Measurements from ENCODE around the gene CHIT1. TPM values are rescaled to one million over a fixed set of nuclear protein-coding genes. Genes with fewer than 3 reads are reported as not detected.

CHIT1 gene
- total RNA-seq, 2 experiments from 2014 or later: 1.9 to 3.6 TPM

GRCh38 chr1:203172184-203173010, 57.1 kb downstream of the CHIT1 start:
- no peaks in the 10 kb centered on the region for H3K4me1 ChIP-seq (ENCODE audit: insufficient read depth, low read length, poor library complexity, severe bottlenecking)
- intact Hi-C loops (cut with micrococcal nuclease; ENCODE audit: unreplicated experiment): loop anchor here (2.0 kb wide), 1 partner anchor 134 kb away; no protein-coding TSS in a partner anchor
- CTCF ChIA-PET (ENCODE audit: unreplicated experiment): interaction anchor here (1.1 kb wide), 1 partner anchor 35 kb away, joined by 4 read pairs; no protein-coding TSS in a partner anchor
- H4K20me1 ChIP-seq (ENCODE audit: insufficient read depth, low read length): no peaks in the 10 kb centered on the region
- DNase-seq (ENCODE audit: low spot score): peak; percentile 59
- no peaks in the 10 kb centered on the region for H3K9me2 ChIP-seq (ENCODE audit: insufficient read depth, low read length)
- POLR2A ChIA-PET: no interaction called here
- H3K79me2 ChIP-seq (ENCODE audit: insufficient read depth, low read depth, low read length): no peaks in the 10 kb centered on the region
- no TSS peak for BruUV-seq (replicated peaks)
- no peak overlapping the region for H2AFZ ChIP-seq (ENCODE audit: low read length)
- no peak overlapping the region for H3K4me3 ChIP-seq (ENCODE audit: low read depth, low read length, poor library complexity, severe bottlenecking)
- H3K4me2 ChIP-seq (ENCODE audit: low read length): no peak overlapping the region
- TF ChIP-seq EZH2phosphoT487 (IDR thresholded peaks at IDR 0.05; ENCODE audit: borderline replicate concordance, low read depth, low read length): no peak
- TF ChIP-seq CTCF (conservative IDR thresholded peaks at IDR 0.05; ENCODE audit: low read length): peak; percentile 80
- H3K9me3 ChIP-seq (ENCODE audit: low read length): no peaks in the 10 kb centered on the region
- no peaks in the 10 kb centered on the region for H3K36me3 ChIP-seq (ENCODE audit: insufficient read depth, low read length)
- no peak overlapping the region for H3K27ac ChIP-seq (ENCODE audit: low read depth, low read length, poor library complexity, severe bottlenecking)

GRCh38 chr1:203171341-203172183, 57.9 kb downstream of the CHIT1 start:
- Histone ChIP-seq H3K4me3 (ENCODE audit: low read depth, low read length, poor library complexity, severe bottlenecking) (no peak overlapping the region), H3K4me1 (ENCODE audit: insufficient read depth, low read length, poor library complexity, severe bottlenecking) (no peaks in the 10 kb centered on the region), H3K4me2 (ENCODE audit: low read length) (no peak overlapping the region), H3K9me3 (ENCODE audit: low read length) (no peaks in the 10 kb centered on the region), H3K27ac (ENCODE audit: low read depth, low read length, poor library complexity, severe bottlenecking) (no peak overlapping the region), H3K79me2 (ENCODE audit: insufficient read depth, low read depth, low read length) (no peaks in the 10 kb centered on the region), H2AFZ (ENCODE audit: low read length) (no peak overlapping the region), H3K9me2 (ENCODE audit: insufficient read depth, low read length) (no peaks in the 10 kb centered on the region), H3K36me3 (ENCODE audit: insufficient read depth, low read length) (no peaks in the 10 kb centered on the region), H4K20me1 (ENCODE audit: insufficient read depth, low read length) (no peaks in the 10 kb centered on the region)
- CTCF ChIA-PET (ENCODE audit: unreplicated experiment): interaction anchor here (0.6 kb wide), 1 partner anchor 420 kb away, joined by 3 read pairs; no protein-coding TSS in a partner anchor
- no TSS peak for BruUV-seq (replicated peaks)
- DNase-seq (ENCODE audit: low spot score): no peak
- intact Hi-C loops (cut with micrococcal nuclease; ENCODE audit: unreplicated experiment): loop anchor here (2.0 kb wide), 1 partner anchor 133 kb away; no protein-coding TSS in a partner anchor
- POLR2A ChIA-PET: no interaction called here
- TF ChIP-seq EZH2phosphoT487 (IDR thresholded peaks at IDR 0.05; ENCODE audit: borderline replicate concordance, low read depth, low read length) (no peak), CTCF (conservative IDR thresholded peaks at IDR 0.05; ENCODE audit: low read length) (no peak)

Measured in OCI-LY7 (cell line).